Neural crest cell (in vitro differentiated cells): ENCODE data around the gene PAXIP1. TPM values are rescaled to one million over a fixed set of nuclear protein-coding genes. Genes with fewer than 3 reads are reported as not detected.

Source experiments
- DNase-seq: peaks from one replicate; pipeline ENCODE4 v3.0.0; 2021; ENCODE audit warnings: low read depth, mixed read lengths, low spot score
- H3K27ac Mint-ChIP-seq: one replicate; pipeline ENCODE4 v1.8.0; 2021; ENCODE audit warnings: mild to moderate bottlenecking, mixed read lengths; ENCODE audit not compliant: unreplicated experiment
- H3K27me3 Mint-ChIP-seq: 2 replicates; pipeline ENCODE4 v1.8.0; 2021; ENCODE audit warnings: low read depth, mild to moderate bottlenecking, mixed read lengths
- H3K36me3 Mint-ChIP-seq: 2 replicates; pipeline ENCODE4 v1.8.0; 2021; ENCODE audit warnings: low read depth, mild to moderate bottlenecking, mixed read lengths
- H3K4me1 Mint-ChIP-seq: 2 replicates; pipeline ENCODE4 v1.8.0; 2021; ENCODE audit warnings: mixed read lengths
- H3K4me3 Mint-ChIP-seq: one replicate; pipeline ENCODE4 v1.8.0; 2021; ENCODE audit warnings: mild to moderate bottlenecking, mixed read lengths
- H3K9me3 Mint-ChIP-seq: 2 replicates; pipeline ENCODE4 v1.8.0; 2021; ENCODE audit warnings: mixed read lengths
- CTCF ChIP-seq: fragments of 200-600 bp; sonication (generic); conservative IDR thresholded peaks from 2 replicates; pipeline ENCODE4 v1.5.0; 2021; ENCODE audit warnings: antibody characterized with exemption, mild to moderate bottlenecking
- total RNA-seq: library from RNA; stranded (reverse); gene quantifications from 2 replicates; pipeline ENCODE4 v1.2.1, GENCODE V29; 2021

PAXIP1 gene
- total RNA-seq, 1 donor from 2014 or later = 32.1 TPM

GRCh38 chr7:155032978-155033377 is 30.1 kb upstream of the PAXIP1 start:
- Mint-ChIP-seq H3K4me3 (no peak overlapping the region), H3K27me3 (peaks cover 3% of the 10 kb centered on the region), H3K27ac (no peak overlapping the region), H3K36me3 (no peaks in the 10 kb centered on the region), H3K4me1 (no peaks in the 10 kb centered on the region), H3K9me3 (peaks cover 5% of the 10 kb centered on the region)
- DNase-seq = no peak
- no peak for TF ChIP-seq CTCF

GRCh38 chr7:155027879-155028278 is 25.0 kb upstream of the PAXIP1 start:
- H3K27me3 Mint-ChIP-seq = peaks cover 7% of the 10 kb centered on the region
- no peak overlapping the region for H3K27ac Mint-ChIP-seq
- no peak for TF ChIP-seq CTCF
- peaks cover 5% of the 10 kb centered on the region for H3K9me3 Mint-ChIP-seq
- H3K4me3 Mint-ChIP-seq = no peak overlapping the region
- no peaks in the 10 kb centered on the region for H3K36me3 Mint-ChIP-seq
- H3K4me1 Mint-ChIP-seq = no peaks in the 10 kb centered on the region
- no peak for DNase-seq

- Mint-ChIP-seq H3K4me1 (no peaks in the 10 kb centered on the region), H3K27me3 (no peaks in the 10 kb centered on the region)
- DNase-seq = no peak
Observed at GRCh38 chr7:155021699-155022145, 18.8 kb upstream of the PAXIP1 start.

GRCh38 chr7:155020996-155021395 is 18.1 kb upstream of the PAXIP1 start:
- H3K27ac Mint-ChIP-seq = no peak overlapping the region
- no peaks in the 10 kb centered on the region for H3K27me3 Mint-ChIP-seq
- no peaks in the 10 kb centered on the region for H3K9me3 Mint-ChIP-seq
- no peak for TF ChIP-seq CTCF
- no peak overlapping the region for H3K4me3 Mint-ChIP-seq
- no peaks in the 10 kb centered on the region for H3K36me3 Mint-ChIP-seq
- DNase-seq = no peak
- no peaks in the 10 kb centered on the region for H3K4me1 Mint-ChIP-seq

More at GRCh38 chr7:155021699-155022145, 18.8 kb upstream of the PAXIP1 start:
- Mint-ChIP-seq H3K27ac (no peak overlapping the region), H3K36me3 (no peaks in the 10 kb centered on the region), H3K9me3 (no peaks in the 10 kb centered on the region), H3K4me3 (no peak overlapping the region)
- TF ChIP-seq CTCF = no peak

- no peak for DNase-seq
- Mint-ChIP-seq H3K4me3 (no peak overlapping the region), H3K27me3 (no peaks in the 10 kb centered on the region), H3K27ac (no peak overlapping the region), H3K36me3 (no peaks in the 10 kb centered on the region), H3K4me1 (no peaks in the 10 kb centered on the region), H3K9me3 (no peaks in the 10 kb centered on the region)
- TF ChIP-seq CTCF = no peak
Observed at GRCh38 chr7:155017834-155018233, 14.9 kb upstream of the PAXIP1 start.

GRCh38 chr7:155011086-155011485 is 8.2 kb upstream of the PAXIP1 start:
- Mint-ChIP-seq H3K4me1 (peaks cover 10% of the 10 kb centered on the region), H3K4me3 (no peak overlapping the region), H3K9me3 (no peaks in the 10 kb centered on the region), H3K36me3 (peaks cover 4% of the 10 kb centered on the region), H3K27me3 (no peaks in the 10 kb centered on the region), H3K27ac (no peak overlapping the region)
- no peak for DNase-seq
- TF ChIP-seq CTCF = no peak
